BLaER1 (cell line): ENCODE measurements around the gene ADPGK.

Source experiments
- H3K27ac ChIP-seq: shearing (Covaris generic); formaldehyde crosslinking; 2 replicates; pipeline ENCODE4 v1.8.1; 2022
- H3K27me3 ChIP-seq: shearing (Covaris generic); formaldehyde crosslinking; 2 replicates; pipeline ENCODE4 v1.8.1; 2022
- H3K36me3 ChIP-seq: shearing (Covaris generic); formaldehyde crosslinking; 2 replicates; pipeline ENCODE4 v1.8.1; 2022
- H3K4me1 ChIP-seq: shearing (Covaris generic); formaldehyde crosslinking; 2 replicates; pipeline ENCODE4 v1.8.1; 2022
- H3K4me2 ChIP-seq: shearing (Covaris generic); formaldehyde crosslinking; 2 replicates; pipeline ENCODE4 v1.8.1; 2022
- H3K4me3 ChIP-seq: shearing (Covaris generic); formaldehyde crosslinking; 2 replicates; pipeline ENCODE4 v1.8.1; 2022
- H3K9ac ChIP-seq: shearing (Covaris generic); formaldehyde crosslinking; 2 replicates; pipeline ENCODE4 v1.8.1; 2022
- H3K9me3 ChIP-seq: shearing (Covaris generic); formaldehyde crosslinking; 2 replicates; pipeline ENCODE4 v1.8.1; 2022
- H4K20me1 ChIP-seq: shearing (Covaris generic); formaldehyde crosslinking; 2 replicates; pipeline ENCODE4 v1.8.1; 2022
- Cebpa-rat ChIP-seq: shearing (Covaris generic); IDR thresholded peaks from 2 replicates; pipeline ENCODE4 v1.8.1; 2022

Gene ADPGK

GRCh38 chr15:72803006-72803405 lies 19.4 kb upstream of the ADPGK start:
- no peak overlapping the region for H3K9ac ChIP-seq
- no peak for TF ChIP-seq Cebpa-rat
- peaks cover 12% of the 10 kb centered on the region for H3K9me3 ChIP-seq
- H3K4me1 ChIP-seq, result peaks cover 10% of the 10 kb centered on the region
- H3K4me2 ChIP-seq, result no peak overlapping the region
- H3K27ac ChIP-seq, result no peak overlapping the region
- H3K36me3 ChIP-seq, result no peaks in the 10 kb centered on the region
- no peaks in the 10 kb centered on the region for H3K27me3 ChIP-seq
- no peak overlapping the region for H3K4me3 ChIP-seq
- H4K20me1 ChIP-seq, result no peaks in the 10 kb centered on the region

DNA sequence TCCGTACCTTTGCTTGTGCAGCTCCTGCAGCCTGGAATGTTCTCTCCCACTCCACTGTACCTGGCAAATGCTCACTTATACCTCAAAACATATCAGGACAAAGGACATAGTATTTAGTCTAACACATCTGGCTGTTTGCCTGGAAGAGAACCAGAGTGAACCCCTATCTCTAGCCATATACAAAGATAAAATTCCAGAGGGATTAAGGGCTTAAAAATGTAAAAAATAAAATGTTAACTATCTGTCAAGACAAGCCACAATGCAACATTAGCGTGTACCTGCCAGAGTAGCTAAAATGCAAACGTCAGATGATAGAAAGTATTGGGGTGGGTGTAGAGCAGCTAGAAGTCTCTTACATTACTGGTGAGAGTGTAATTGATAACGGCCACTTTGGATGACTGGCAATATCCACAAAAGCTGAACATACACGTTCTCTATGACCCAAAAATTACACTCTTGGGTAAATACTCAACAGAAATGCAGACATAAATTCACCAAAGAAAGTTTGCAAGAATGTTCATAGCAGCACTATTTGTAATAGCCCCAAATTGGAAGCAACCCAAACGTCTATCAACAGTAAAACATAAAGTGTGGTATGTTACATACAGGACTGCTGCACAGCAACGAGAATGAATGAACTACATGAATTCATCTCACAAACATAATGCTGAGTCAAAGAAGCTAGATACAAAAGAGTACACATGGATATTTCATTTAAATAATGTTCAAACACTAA lies 18.2 kb upstream of the ADPGK start:
- H3K27ac ChIP-seq, result no peak overlapping the region
- no peak overlapping the region for H3K4me3 ChIP-seq
- peaks cover 10% of the 10 kb centered on the region for H3K4me1 ChIP-seq
- H3K9me3 ChIP-seq, result peaks cover 5% of the 10 kb centered on the region; the same call in 1 of the 2 replicates
- no peak overlapping the region for H3K9ac ChIP-seq
- no peak overlapping the region for H3K4me2 ChIP-seq
- H3K27me3 ChIP-seq, result peaks cover 6% of the 10 kb centered on the region; the same call in 1 of the 2 replicates
- no peaks in the 10 kb centered on the region for H4K20me1 ChIP-seq
- TF ChIP-seq Cebpa-rat, result no peak
- no peaks in the 10 kb centered on the region for H3K36me3 ChIP-seq

- TF ChIP-seq Cebpa-rat, result no peak
- no peak overlapping the region for H3K27ac ChIP-seq
- H3K36me3 ChIP-seq, result no peaks in the 10 kb centered on the region
- peaks cover 10% of the 10 kb centered on the region for H3K4me1 ChIP-seq
- peaks cover 5% of the 10 kb centered on the region; the same call in 1 of the 2 replicates for H3K9me3 ChIP-seq
- no peaks in the 10 kb centered on the region for H4K20me1 ChIP-seq
- H3K9ac ChIP-seq, result no peak overlapping the region
- H3K27me3 ChIP-seq, result peaks cover 6% of the 10 kb centered on the region; the same call in 1 of the 2 replicates
- no peak overlapping the region for H3K4me2 ChIP-seq
- H3K4me3 ChIP-seq, result no peak overlapping the region
Measured at GRCh38 chr15:72800833-72801481, 17.4 kb upstream of the ADPGK start.

GRCh38 chr15:72797834-72798233 lies 14.3 kb upstream of the ADPGK start:
- peaks cover 6% of the 10 kb centered on the region; the same call in 1 of the 2 replicates for H3K27me3 ChIP-seq

DNA sequence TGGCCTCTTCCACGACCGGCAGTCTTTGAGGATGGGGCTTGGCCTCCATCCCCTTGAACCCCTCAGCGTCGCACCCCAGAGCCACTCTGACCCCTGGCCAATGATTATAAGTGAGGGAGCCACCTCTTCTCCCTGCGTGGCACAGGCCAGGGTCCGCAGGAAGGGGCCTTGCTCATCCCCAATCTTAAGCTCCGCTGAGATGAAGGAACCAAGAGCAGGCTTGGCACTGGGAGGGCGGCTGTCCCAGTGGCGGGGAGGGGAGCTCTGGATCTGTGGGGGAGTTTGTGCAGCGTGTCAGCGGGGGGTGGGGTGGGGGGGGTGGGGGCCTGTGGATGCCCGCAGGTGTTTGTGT lies 13.8 kb upstream of the ADPGK start:
- TF ChIP-seq Cebpa-rat, result no peak
- H3K27me3 ChIP-seq, result peaks cover 6% of the 10 kb centered on the region; the same call in 1 of the 2 replicates
- H3K4me1 ChIP-seq, result no peaks in the 10 kb centered on the region
- no peaks in the 10 kb centered on the region for H3K36me3 ChIP-seq
- peak overlapping the region; percentile 84 for H3K4me2 ChIP-seq
- peak overlapping the region; percentile 27 for H3K9ac ChIP-seq
- H3K4me3 ChIP-seq, result peak overlapping the region; percentile 66
- no peaks in the 10 kb centered on the region for H3K9me3 ChIP-seq
- no peaks in the 10 kb centered on the region for H4K20me1 ChIP-seq
- H3K27ac ChIP-seq, result no peak overlapping the region

More at GRCh38 chr15:72797834-72798233, 14.3 kb upstream of the ADPGK start:
- no peaks in the 10 kb centered on the region for H4K20me1 ChIP-seq
- peak overlapping the region; percentile 3; the same call in 1 of the 2 replicates for H3K4me2 ChIP-seq
- no peaks in the 10 kb centered on the region for H3K9me3 ChIP-seq
- H3K9ac ChIP-seq, result no peak overlapping the region
- no peak overlapping the region for H3K27ac ChIP-seq
- H3K4me3 ChIP-seq, result no peak overlapping the region
- no peaks in the 10 kb centered on the region for H3K36me3 ChIP-seq
- no peaks in the 10 kb centered on the region for H3K4me1 ChIP-seq
- TF ChIP-seq Cebpa-rat, result no peak

- H4K20me1 ChIP-seq, result no peaks in the 10 kb centered on the region
- H3K9me3 ChIP-seq, result no peaks in the 10 kb centered on the region
- TF ChIP-seq Cebpa-rat, result no peak
- peak overlapping the region; percentile 27 for H3K9ac ChIP-seq
- no peaks in the 10 kb centered on the region for H3K4me1 ChIP-seq
- peaks cover 6% of the 10 kb centered on the region; the same call in 1 of the 2 replicates for H3K27me3 ChIP-seq
- peak overlapping the region; percentile 66 for H3K4me3 ChIP-seq
- H3K27ac ChIP-seq, result no peak overlapping the region
- no peaks in the 10 kb centered on the region for H3K36me3 ChIP-seq
- peak overlapping the region; percentile 84 for H3K4me2 ChIP-seq
Measured at GRCh38 chr15:72796515-72797337, 13.2 kb upstream of the ADPGK start.

GRCh38 chr15:72796210-72796514 lies 12.6 kb upstream of the ADPGK start:
- H3K9me3 ChIP-seq, result no peaks in the 10 kb centered on the region
- H3K36me3 ChIP-seq, result no peaks in the 10 kb centered on the region
- H3K9ac ChIP-seq, result no peak overlapping the region
- no peak overlapping the region for H3K4me3 ChIP-seq
- H3K4me1 ChIP-seq, result no peaks in the 10 kb centered on the region
- no peak overlapping the region for H3K27ac ChIP-seq
- H4K20me1 ChIP-seq, result no peaks in the 10 kb centered on the region
- H3K4me2 ChIP-seq, result peak overlapping the region; percentile 84
- peaks cover 6% of the 10 kb centered on the region; the same call in 1 of the 2 replicates for H3K27me3 ChIP-seq
- no peak for TF ChIP-seq Cebpa-rat

DNA sequence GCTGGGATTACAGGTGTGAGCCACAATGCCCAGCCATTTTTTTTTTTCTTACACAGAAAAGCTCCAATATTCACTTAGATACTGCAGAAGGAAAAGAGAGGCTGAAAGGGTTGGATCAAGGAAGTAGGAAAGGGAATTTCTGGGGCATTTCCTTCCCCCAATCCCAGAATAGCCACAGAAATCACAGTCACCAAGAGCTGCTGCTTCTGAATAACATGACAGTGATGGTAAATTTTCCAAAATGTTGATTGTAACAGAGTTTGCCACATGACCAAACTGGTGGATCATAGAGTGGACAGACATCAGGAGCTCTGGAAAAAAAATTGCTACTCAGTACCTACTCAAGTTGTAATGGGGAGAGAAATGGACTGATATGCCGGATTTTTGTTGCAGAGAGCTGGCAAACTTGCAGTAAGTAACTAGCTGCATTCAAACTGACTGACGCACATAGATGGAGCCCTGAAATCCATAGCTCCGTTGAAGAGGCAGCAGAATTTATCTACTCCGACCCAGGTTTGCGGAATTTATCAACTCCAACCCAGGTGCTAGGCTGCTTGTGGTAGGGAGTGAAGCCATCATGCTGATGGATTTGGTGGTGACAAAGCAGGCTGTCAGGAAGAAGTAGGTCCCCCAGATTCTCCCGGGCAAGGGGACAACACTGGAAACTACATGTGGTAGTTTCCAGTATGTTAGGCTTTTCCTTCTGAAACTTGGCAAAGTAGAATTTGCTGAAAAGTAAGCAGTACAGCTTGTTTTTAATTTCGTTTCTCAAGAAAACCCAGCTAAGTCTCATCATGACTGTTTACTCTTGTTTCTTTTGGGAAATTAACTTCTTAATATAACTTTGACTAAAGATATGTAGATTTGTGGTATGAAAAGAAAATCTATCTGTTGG lies 10.5 kb upstream of the ADPGK start:
- Histone ChIP-seq H3K27me3 (peaks cover 6% of the 10 kb centered on the region; the same call in 1 of the 2 replicates), H4K20me1 (no peaks in the 10 kb centered on the region), H3K4me3 (no peak overlapping the region), H3K36me3 (no peaks in the 10 kb centered on the region), H3K9ac (no peak overlapping the region), H3K9me3 (no peaks in the 10 kb centered on the region), H3K4me1 (no peaks in the 10 kb centered on the region), H3K4me2 (no peak overlapping the region), H3K27ac (no peak overlapping the region)
- TF ChIP-seq Cebpa-rat, result no peak

GRCh38 chr15:72792431-72792830 lies 8.9 kb upstream of the ADPGK start:
- Histone ChIP-seq H3K4me1 (no peaks in the 10 kb centered on the region), H4K20me1 (no peaks in the 10 kb centered on the region), H3K9me3 (no peaks in the 10 kb centered on the region), H3K27me3 (peaks cover 6% of the 10 kb centered on the region; the same call in 1 of the 2 replicates), H3K27ac (no peak overlapping the region), H3K4me3 (no peak overlapping the region), H3K9ac (no peak overlapping the region), H3K36me3 (no peaks in the 10 kb centered on the region), H3K4me2 (no peak overlapping the region)
- no peak for TF ChIP-seq Cebpa-rat
